HepG2 (cell line): ENCODE measurements around the gene RPUSD3. TPM values are rescaled to one million over a fixed set of nuclear protein-coding genes. Genes with fewer than 3 reads are reported as not detected.

Source experiments
- ARNT2 ChIP-seq: sonication (generic); formaldehyde crosslinking; IDR thresholded peaks from 2 replicates; pipeline ENCODE4 v1.8.0; 2022; ENCODE audit warnings: mild to moderate bottlenecking, low read depth, missing genetic modification reagents, moderate library complexity
- CBX5 ChIP-seq: sonication (generic); formaldehyde crosslinking; IDR thresholded peaks from 2 replicates; pipeline ENCODE4 v1.4.0; 2020; ENCODE audit warnings: missing genetic modification reagents, borderline replicate concordance
- CREM ChIP-seq, 2 experiments: sonication (generic) in 1 of 2; formaldehyde crosslinking in 1 of 2; IDR thresholded peaks; 2 replicates each; pipeline versions ENCODE4 v1.4.0 to v1.6.1; 2016 to 2020; ENCODE audit warnings: antibody characterized with exemption in 1 of 2, mild to moderate bottlenecking in 1 of 2, missing genetic modification reagents in 1 of 2
- HIVEP1 ChIP-seq: sonication (generic); formaldehyde crosslinking; IDR thresholded peaks from 2 replicates; pipeline ENCODE4 v1.4.0; 2020; ENCODE audit warnings: mild to moderate bottlenecking, missing genetic modification reagents
- NBN ChIP-seq: fragments of 450-650 bp; conservative IDR thresholded peaks from 2 replicates; pipeline ENCODE4 v1.6.1; 2017
- PCBP1 ChIP-seq: fragments of 200-400 bp; formaldehyde crosslinking; IDR thresholded peaks from 2 replicates; pipeline ENCODE4 v1.6.1; 2017; ENCODE audit warnings: mild to moderate bottlenecking, low read depth, low read length, borderline replicate concordance
- RXRA ChIP-seq: sonication (generic); formaldehyde crosslinking; IDR thresholded peaks from 2 replicates; pipeline ENCODE4 v1.5.1; 2020; ENCODE audit warnings: missing genetic modification reagents
- SALL2 ChIP-seq: sonication (generic); formaldehyde crosslinking; IDR thresholded peaks from 2 replicates; pipeline ENCODE4 v1.8.1; 2023; ENCODE audit warnings: mild to moderate bottlenecking, missing genetic modification reagents, inconsistent platforms
- ZBTB40 ChIP-seq, 2 experiments: fragments of 450-650 bp in 1 of 2; sonication (generic) in 1 of 2; formaldehyde crosslinking in 1 of 2; IDR thresholded peaks; 2 replicates each; pipeline versions ENCODE4 v1.6.1 to v1.8.0; 2016 to 2022; ENCODE audit warnings: antibody characterized with exemption in 1 of 2, mild to moderate bottlenecking in 1 of 2, missing genetic modification reagents in 1 of 2
- ZNF253 ChIP-seq: sonication (generic); formaldehyde crosslinking; IDR thresholded peaks from 2 replicates; pipeline ENCODE4 v1.8.0; 2022; ENCODE audit warnings: mild to moderate bottlenecking, missing genetic modification reagents, borderline replicate concordance
- ZNF317 ChIP-seq: sonication (generic); formaldehyde crosslinking; IDR thresholded peaks from 2 replicates; pipeline ENCODE4 v1.5.0; 2020; ENCODE audit warnings: mild to moderate bottlenecking, missing genetic modification reagents
- ZNF710 ChIP-seq: sonication (generic); formaldehyde crosslinking; IDR thresholded peaks from 2 replicates; pipeline ENCODE4 v1.5.0; 2020; ENCODE audit warnings: mild to moderate bottlenecking, missing genetic modification reagents, borderline replicate concordance
- ZNF772 ChIP-seq: sonication (generic); formaldehyde crosslinking; IDR thresholded peaks from 2 replicates; pipeline ENCODE4 v1.5.0; 2020; ENCODE audit warnings: mild to moderate bottlenecking, missing genetic modification reagents
- polyA plus RNA-seq, 8 experiments: library from polyadenylated mRNA; depleted of rRNA in 3 of 8; stranded (reverse) in 7 of 8; unstranded in 1 of 8; fragments of >200 nt; fragmentation: Illumina TruSeq in 4 of 8; extraction: Trizol in 4 of 8; gene quantifications; 2 replicates each; pipeline versions ENCODE4 v1.2.1 to v1.2.3, GENCODE V29; 2011 to 2016; ENCODE audit warnings: low read depth in 4 of 8, missing spikeins in 1 of 8, mixed read lengths in 1 of 8; ENCODE audit not compliant: insufficient read depth in 1 of 8
- total RNA-seq, 5 experiments: library from RNA; depleted of rRNA; stranded (reverse); fragments of >200 nt; fragmentation: Illumina TruSeq; extraction: Trizol; gene quantifications; 2 replicates each; pipeline ENCODE4 v1.2.3, GENCODE V29; 2016; ENCODE audit warnings: low read depth in 1 of 5
- TF ChIP-seq, protein P1 (sequence below): sonication (generic); formaldehyde crosslinking; IDR thresholded peaks from 2 replicates; pipeline ENCODE4 v1.8.0; 2022; ENCODE audit warnings: low read depth, missing genetic modification reagents

The RPUSD3 gene
- total and polyA plus RNA-seq, 2 of the 13 experiments (the other 11 are each of a cell fraction or from before 2014, with no cell fraction given), result 32.1 to 48.7 TPM

DNA sequence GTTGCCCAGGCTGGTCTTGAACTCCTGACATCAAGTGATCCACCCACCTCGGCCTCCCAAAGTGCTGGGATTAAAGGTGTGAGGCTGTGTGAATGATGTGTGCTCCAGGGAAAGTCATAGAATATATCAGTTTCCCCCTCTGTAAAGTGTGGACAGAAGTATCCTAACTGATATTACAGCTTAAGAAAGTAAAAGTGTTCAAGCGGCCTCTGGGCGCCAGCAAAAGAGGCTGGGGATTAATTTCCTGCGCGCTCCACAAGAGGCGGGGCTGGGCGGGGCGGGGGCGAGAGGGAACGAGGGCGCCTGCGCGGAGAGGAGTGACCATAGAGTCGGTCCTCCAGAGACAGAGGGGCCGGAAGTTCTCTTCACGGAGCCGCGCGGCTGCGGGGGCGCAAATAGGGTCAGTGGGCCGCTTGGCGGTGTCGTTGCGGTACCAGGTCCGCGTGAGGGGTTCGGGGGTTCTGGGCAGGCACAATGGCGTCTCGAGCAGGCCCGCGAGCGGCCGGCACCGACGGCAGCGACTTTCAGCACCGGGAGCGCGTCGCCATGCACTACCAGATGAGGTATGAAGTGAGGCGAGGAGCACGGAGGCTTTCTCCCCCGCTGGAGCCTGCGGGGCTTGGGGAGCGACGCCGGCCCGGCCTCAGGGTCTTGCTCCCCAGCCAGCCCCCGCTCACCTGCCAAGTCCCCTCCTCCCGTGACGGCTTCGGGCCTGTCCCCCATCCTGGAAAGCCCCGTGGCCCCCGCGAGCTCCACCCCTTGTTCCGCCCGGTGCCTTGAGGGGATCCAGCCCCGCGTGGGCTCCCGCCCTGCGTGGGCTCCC, 46.7 kb upstream of the RPUSD3 start, which contains the start of gene JAGN1 (continued):
- peak; percentile 90 for TF ChIP-seq SALL2 (CRISPR knock-in tag)
- TF ChIP-seq CREM (IDR thresholded peaks at IDR 0.05), result no peak
- TF ChIP-seq CREM (CRISPR knock-in tag; IDR thresholded peaks at IDR 0.05), result no peak
- TF ChIP-seq PCBP1, result 0 out of 2 replicates have a peak, but pooled peaks have one; percentile 25
- peak; percentile 56; the same call in 1 of the 2 replicates for TF ChIP-seq CBX5 (CRISPR knock-in tag)
- TF ChIP-seq RXRA (CRISPR knock-in tag), result peak; percentile 73; the same call in 1 of the 2 replicates
- no peak for TF ChIP-seq ZNF253 (CRISPR knock-in tag)
- peak; percentile 62; the same call in 1 of the 2 replicates for TF ChIP-seq ZNF710 (CRISPR knock-in tag)
- TF ChIP-seq NBN, result no peak
- TF ChIP-seq ZNF772 (CRISPR knock-in tag), result peak; percentile 94; the same call in 1 of the 2 replicates
- TF ChIP-seq HIVEP1 (CRISPR knock-in tag), result 0 out of 2 replicates have a peak, but pooled peaks have one; percentile 44
- TF ChIP-seq, protein P1, sequence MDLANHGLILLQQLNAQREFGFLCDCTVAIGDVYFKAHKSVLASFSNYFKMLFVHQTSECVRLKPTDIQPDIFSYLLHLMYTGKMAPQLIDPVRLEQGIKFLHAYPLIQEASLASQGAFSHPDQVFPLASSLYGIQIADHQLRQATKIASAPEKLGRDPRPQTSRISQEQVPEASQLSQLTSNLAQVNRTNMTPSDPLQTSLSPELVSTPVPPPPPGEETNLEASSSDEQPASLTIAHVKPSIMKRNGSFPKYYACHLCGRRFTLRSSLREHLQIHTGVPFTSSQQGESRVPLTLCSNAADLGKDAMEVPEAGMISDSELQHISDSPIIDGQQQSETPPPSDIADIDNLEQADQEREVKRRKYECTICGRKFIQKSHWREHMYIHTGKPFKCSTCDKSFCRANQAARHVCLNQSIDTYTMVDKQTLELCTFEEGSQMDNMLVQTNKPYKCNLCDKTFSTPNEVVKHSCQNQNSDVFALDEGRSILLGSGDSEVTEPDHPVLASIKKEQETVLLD (CRISPR knock-in tag), result no peak
- TF ChIP-seq ARNT2 (CRISPR knock-in tag), result peak; percentile 95
- TF ChIP-seq ZNF317 (CRISPR knock-in tag), result peak; percentile 83
- TF ChIP-seq ZBTB40 (IDR thresholded peaks at IDR 0.05), result no peak
- peak; percentile 67; the same call in 1 of the 2 replicates for TF ChIP-seq ZBTB40 (CRISPR knock-in tag; IDR thresholded peaks at IDR 0.05)
